Breast epithelium (tissue), 3 donors: Measurements from ENCODE around the gene ALKBH3.

Experiments
- POLR2A ChIP-seq: fragments of 450-650 bp; IDR thresholded peaks from one replicate; pipeline ENCODE4 v1.6.1; 2016; ENCODE audit warnings: antibody characterized with exemption, mild to moderate bottlenecking, moderate library complexity
- TF ChIP-seq, protein P1 (sequence below), 3 donors: fragments of 450-650 bp; IDR thresholded peaks; one replicate each; pipeline ENCODE4 v1.5.1; 2016 to 2017; ENCODE audit warnings: antibody characterized with exemption in 3 of 3, mild to moderate bottlenecking in 3 of 3, moderate library complexity in 3 of 3

GRCh38 chr11:43952401-43953342 is 72.0 kb downstream of the ALKBH3 start:
- TF ChIP-seq, protein P1, sequence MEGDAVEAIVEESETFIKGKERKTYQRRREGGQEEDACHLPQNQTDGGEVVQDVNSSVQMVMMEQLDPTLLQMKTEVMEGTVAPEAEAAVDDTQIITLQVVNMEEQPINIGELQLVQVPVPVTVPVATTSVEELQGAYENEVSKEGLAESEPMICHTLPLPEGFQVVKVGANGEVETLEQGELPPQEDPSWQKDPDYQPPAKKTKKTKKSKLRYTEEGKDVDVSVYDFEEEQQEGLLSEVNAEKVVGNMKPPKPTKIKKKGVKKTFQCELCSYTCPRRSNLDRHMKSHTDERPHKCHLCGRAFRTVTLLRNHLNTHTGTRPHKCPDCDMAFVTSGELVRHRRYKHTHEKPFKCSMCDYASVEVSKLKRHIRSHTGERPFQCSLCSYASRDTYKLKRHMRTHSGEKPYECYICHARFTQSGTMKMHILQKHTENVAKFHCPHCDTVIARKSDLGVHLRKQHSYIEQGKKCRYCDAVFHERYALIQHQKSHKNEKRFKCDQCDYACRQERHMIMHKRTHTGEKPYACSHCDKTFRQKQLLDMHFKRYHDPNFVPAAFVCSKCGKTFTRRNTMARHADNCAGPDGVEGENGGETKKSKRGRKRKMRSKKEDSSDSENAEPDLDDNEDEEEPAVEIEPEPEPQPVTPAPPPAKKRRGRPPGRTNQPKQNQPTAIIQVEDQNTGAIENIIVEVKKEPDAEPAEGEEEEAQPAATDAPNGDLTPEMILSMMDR (IDR thresholded peaks at IDR 0.05), result no peak
- no peak for TF ChIP-seq POLR2A
